Stimulated activated CD8-positive, alpha-beta memory T cell treated with anti-CD3 and anti-CD28 coated beads, Interleukin-12 subunit alpha, Interleukin-12 subunit beta, amount 100 ng/mL, for 24 hours (primary cell): ENCODE data around the gene RFX8.
"Not testable (repeated sequence)": the region's sequence is repeated elsewhere in the genome, so short reads cannot be mapped to it uniquely, and the experiment has no call there.

Experiments
- DNase-seq: peaks from one replicate; pipeline ENCODE4 v3.0.0-alpha.2; 2020; ENCODE audit errors: extremely low read depth

The RFX8 gene

DNA sequence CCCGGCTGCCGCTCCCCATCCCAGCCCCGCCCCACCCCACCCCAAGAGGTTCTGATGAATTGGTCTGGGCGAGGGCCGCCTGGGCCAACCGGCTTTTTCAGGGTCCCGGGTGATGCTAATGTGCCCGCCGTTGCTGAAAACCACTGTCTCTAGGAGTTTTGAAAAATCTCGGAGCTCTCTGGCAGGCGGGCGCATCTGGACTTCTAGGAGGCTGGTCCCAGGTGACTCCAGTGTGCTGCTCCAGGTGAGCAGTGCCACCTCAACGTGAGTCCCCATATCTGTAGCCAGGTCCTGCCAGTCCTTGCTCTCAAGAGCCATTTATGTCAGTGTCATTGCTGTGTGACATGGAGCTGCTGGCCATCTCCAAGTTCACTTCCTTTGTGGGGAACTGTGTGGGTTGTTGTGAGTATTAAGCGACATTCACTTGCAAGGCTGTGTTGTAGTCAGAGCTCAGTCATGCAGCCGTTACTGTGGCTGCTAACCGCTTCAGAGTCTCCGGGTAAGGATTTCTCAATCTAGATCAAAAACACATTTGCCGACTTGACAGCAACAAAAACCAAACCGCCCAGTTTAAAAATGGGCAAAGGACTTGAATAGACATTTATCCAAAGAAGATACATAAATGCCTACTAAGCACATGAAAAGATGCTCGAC lies at the start of gene RFX8:
Gene RFX8 (minus strand): TSS at position 382 of the 654 bp plus-strand sequence. CDS start 8,264 bp downstream, outside the sequence.
- peak; percentile 11 for DNase-seq

DNA sequence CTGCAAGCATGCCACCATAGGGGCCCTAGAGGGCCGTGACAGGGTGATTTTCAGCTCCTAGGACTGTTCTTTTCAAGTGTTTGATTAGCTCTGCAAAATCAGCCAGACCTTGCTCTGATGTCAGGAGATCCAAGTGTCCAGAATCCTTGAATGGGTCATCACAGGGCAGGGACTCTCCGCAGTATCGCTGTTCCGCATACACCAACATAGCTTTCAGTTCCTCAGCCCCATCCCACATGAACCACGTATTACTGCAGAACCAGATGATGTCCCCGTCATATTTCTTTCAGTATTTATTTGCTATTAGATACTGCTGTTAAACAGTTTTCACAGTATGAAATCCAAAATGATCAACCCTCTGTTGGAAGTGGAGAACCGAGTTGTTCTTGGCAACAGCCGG lies 46.6 kb upstream of the RFX8 start:
- no peak for DNase-seq

DNA sequence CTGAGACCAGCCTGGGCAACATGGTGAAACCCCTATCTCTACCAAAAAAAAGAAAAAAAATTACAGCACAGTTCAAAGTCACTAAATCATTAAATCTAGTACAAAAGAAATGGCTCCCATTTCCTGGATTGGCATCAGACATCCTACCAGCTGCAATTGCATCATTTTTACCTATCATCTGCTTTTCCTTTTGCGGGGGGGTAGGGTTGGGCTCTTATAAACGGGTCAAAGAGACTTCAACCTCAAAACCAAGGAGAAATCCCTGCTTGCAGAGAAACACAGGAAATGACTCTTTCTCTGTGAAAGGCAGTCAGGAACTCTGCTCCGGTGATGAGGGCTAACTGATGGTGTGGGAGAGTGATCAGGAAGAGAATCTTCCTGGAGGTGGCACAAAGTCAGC lies 45.3 kb upstream of the RFX8 start:
- DNase-seq, result no peak

DNA sequence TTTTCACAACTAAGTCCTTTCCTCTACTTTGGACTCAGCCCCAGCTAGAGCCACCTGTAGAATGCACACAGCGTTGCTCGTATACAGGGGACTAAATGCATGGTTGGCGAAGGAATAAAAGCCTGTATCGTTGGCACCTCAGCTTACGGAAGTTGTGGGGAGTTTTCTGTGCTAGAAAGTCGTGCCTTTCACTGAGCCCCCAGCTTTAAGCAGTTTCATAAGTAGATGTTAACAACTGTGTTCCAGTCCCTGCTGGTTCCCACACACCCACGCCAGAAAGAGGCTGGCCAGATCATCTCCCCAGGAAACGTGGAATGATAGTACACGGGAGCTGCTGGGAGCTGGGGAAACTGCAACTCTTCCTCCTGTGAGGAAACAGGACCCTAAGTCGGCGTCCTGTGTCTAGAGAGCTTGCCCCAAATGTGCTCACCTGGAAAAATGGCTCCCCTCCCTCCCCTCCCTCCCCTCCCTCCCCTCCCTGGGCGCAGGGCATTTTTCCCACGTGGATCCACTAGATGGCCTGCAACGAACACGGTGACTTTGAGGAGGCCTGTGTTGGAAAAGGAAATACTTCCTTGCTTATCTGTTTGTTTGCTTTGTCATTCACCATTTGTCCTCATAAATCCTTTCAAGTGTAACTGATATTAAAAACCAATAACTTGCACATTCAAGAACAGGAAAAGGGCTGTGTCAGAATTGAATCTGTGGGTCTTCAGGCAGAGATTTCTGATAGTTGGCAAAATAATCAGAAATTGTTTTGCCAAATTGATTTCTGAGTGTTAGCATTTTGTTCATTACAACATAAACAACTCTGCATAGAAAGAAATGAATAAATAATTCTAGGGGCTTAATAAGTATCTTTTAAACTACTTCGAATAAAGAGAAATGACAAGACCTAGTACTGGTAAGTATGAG lies 43.9 kb upstream of the RFX8 start:
- no peak for DNase-seq

DNA sequence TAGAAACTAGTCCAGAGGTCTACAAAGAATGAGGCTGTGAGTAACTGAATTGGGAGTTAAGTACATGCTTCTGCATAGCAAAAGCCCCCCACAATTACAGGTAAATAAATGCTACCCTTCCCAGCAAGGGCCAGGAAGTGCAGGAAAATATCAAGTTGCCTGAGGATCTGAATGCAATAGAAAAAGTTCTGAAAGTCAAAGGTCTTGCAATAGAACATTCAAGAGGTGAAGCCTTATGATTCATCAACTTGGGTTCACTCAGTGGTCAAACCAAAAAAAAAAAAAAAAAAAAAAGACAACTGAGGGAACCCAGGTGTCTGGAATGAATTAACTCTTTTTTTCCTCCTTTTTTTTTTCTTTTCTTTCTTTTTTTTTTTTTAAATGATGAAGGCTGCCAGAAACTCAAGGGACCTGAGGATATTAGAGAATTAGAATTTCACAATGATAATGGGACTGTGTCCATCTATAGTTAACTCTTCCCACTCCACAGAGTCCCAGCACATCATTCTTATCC lies 42.9 kb upstream of the RFX8 start:
- no peak for DNase-seq

DNA sequence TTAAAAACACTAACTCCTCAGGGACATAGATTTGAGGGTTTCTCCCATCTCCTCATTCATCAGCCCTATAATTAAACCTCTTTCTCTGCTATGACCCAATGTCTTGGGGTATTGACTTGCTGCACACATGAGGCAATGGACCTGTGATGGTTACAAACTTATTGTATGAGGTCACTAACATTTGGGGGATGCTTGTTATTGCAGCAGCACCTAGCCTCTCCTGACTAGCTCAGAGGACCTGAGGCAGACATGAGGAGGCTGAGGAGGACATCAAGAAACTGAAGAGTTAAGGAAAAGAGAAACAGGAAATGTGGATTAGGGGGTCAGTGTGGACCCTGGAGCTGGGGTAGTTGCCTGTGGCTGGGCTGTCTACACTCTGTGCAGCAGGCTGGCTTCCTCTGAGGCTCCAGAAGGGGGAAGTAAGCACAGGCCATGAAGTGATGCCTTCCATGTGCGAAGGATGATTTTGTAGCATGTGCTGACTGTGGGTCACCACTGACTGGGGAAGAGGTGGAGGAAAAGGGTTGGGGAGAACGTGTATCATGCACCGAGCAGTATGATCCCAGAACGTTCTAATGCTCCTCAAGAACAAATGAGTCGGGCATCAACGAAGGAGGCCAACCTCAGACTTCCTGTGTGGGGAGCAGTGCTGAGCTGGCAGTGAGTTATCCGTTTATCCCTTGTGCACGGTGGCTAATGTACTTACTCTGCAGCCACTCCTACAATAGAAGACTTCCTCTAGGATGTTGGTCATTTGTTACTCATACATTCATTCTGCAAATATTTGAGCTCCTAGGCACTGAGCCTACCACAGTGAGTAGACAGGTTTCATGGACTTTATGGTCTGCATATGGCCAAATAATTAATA lies 42.1 kb upstream of the RFX8 start:
- DNase-seq, result no peak

DNA sequence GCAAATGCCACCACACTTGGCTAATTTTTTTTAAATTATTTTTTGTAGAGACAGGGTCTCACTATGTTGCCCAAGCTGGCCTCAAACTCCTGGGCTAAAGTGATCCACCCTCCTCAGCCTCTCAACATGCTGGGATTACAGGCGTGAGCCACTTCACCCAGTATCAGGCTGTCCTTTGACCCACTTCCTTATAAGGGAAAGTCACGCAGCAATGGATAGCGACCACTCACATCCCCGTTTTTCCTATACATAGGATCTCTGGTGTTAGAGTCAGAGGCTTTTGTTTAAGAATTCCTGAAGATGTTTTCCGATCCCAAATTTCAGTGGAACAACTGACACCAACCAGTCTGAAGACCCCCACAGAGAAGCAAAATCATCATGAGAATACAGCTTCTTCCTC lies 41.4 kb upstream of the RFX8 start:
- DNase-seq, result no peak

DNA sequence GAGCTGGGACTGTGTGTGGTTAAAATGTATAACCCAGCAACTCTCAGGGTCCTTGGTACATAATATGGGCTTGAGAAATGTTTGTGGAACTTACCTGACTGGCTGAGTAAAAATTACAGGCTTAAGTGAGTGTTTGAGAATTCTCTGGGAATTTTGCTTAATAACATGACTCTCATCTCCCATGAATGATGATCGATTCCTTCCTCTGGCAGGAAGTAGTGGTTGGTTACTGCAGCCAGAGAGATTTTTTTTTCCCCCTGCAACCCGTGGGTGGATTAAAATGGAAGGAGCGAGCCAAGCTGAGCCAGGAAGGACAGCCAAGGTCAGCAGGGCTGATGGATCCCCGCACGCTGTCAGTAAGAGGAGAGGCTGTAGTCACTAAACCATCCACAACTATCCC lies 40.6 kb upstream of the RFX8 start:
- no peak for DNase-seq

DNA sequence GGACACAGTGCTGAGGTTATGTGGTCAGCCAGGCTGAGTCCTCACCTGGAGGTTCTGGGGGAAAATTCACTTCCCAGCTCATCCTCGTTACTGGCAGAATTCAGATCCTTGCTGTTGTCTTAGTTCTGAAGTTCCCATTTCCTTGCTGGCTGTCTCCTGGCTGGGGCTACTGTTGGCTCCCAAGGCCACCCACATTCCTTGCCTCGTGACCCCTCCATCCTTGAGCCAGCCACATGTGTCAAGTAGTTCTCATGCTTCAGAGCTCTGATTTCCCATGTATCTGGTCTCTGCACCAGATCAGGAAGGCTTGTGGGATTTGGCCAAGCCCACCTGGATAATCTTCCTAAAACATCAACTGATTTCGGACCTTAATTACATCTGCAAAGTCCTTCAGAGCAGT lies 38.1 kb upstream of the RFX8 start:
- DNase-seq, result no peak

DNA sequence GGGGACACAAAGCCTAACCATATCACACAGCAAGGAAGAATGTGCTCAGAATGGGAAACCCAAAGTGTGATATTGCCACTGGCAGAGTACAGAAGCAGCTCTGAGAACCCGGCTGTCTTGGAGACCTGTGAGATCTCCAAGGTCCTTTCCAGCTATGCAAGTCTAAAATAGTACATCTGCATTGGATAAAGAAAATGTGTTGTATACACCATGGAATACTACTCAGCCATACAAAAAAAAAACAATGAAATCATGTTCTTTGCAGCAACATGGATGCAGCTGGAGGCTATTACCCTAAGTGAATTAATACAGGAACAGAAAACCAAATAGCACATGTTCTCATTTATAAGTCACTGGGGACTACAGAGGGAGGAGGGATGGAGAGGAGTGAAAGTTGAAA lies 36.5 kb upstream of the RFX8 start:
- no peak for DNase-seq

DNA sequence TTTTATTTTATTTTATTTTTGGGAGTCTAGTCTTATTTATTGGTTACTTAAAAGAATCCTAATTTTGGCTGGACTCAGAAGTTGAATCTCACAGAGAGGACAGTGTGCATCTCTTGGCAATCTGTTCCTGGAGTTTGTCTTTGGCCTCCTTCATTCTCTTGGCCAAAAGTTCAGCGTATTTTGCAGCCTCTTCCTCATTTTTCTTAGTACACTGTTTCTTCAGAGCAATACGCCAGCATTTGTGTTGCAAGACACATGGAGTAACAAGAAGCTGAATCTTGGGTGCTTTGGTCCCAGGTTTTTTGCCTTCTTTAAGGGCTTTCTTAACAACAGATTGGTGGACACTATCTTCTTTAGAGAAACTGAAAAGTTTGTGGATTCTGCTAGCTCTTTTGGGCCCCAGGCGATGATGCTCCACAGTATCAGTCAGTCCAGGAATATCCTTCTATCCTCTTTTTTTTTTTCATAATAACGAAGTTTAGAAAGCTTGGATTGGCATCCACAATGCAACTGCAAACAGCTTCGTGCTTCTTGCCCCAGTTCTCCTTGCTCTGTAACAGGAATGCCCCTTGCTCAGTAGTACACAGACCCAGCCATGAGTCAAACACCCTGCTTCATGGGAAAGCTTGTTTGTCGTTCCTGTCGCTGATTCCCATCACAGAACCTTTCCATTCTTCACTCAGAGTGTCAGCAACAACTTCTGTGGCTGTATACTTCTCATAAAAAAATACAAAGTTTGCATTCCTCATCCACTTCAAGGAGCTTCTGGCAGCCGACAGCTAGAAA lies 34.8 kb upstream of the RFX8 start:
- DNase-seq, result no peak

DNA sequence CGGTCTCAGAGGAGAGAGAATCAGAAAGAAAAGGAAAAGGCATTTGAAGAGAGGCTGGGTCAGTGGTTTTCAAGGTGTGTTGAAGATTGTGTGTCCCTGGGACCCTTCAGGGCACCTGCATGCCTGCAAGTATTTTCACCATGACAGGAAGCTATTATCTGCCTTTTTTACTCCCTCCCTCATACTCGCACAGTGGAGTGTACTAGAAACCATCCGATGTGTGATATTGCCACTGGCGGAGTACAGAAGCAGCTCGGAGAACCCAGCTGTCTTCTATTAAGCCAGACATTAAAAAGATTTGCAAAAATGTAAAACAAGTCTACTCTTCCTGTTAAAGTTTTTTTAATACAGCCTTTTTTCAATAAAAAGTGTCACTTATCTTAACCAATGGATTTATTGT lies 33.7 kb upstream of the RFX8 start:
- DNase-seq, result no peak

DNA sequence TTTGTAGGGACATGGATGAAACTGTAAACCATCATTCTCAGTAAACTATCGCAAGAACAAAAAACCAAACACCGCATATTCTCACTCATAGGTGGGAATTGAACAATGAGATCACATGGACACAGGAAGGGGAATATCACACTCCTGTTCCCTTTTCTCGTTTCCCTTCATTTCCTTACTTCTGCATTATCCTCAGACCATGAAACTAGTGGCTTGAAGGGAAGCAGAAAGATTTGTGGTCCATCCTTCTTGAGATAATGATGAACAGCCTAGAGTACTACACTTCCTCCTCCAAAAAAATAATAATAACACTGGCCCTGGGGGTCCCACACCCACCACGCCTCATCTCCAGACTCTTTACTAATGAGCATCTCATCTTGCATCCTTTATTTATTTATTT lies 30.4 kb upstream of the RFX8 start:
- not testable (repeated sequence) for DNase-seq

DNA sequence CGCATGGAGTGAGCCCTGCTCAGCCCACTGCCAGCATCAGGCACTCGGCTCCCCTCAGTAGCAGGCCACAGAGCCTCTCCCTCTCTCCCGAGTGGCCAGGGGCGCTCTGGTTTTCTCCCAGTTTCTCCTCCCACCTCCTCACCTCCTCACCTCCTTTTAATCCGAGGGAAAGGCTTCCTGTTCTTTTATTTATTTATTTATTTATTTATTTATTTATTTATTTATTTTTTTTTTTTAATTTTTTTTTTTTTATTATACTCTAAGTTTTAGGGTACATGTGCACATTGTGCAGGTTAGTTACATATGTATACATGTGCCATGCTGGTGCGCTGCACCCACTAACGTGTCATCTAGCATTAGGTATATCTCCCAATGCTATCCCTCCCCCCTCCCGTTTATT lies 29.8 kb upstream of the RFX8 start:
- not testable (repeated sequence) for DNase-seq

DNA sequence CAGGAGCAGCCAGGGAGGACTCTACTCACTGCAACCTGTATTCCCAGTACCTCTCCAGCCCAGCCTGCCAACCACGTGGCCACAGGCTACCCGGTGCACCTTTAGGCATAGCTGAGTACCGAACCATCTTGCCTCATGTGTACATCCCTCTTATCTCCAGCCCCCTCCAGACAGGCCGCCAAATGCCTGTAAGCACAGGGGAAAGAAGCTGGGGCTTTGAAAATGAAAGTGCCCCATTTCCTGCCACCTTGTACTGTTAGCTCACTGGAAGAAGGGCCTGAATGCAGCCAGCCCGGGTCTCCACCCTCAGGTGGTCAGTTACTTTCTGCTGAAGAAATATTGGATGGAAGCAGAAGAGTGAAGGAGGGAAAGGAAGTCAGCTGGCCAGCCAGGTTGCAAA lies 27.2 kb upstream of the RFX8 start:
- no peak for DNase-seq

DNA sequence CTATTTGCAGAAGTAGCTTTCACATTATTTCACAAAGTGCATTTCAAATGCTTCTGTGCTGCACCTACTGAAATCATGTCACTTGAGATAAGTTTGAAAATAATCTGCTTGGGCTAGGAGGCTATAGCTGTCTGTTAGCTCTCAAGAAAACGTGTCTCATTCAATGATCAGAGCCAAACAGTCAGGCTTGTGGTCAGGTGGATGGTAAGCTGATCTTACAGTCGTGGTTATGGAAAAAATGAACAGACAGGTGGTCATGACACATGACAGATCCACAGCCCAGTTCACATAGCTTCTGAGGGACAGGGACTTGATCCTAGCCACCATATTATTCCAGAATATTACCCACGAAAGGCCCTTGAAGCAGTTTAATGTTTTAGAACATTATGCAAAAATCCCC lies 26.5 kb upstream of the RFX8 start:
- no peak for DNase-seq

DNA sequence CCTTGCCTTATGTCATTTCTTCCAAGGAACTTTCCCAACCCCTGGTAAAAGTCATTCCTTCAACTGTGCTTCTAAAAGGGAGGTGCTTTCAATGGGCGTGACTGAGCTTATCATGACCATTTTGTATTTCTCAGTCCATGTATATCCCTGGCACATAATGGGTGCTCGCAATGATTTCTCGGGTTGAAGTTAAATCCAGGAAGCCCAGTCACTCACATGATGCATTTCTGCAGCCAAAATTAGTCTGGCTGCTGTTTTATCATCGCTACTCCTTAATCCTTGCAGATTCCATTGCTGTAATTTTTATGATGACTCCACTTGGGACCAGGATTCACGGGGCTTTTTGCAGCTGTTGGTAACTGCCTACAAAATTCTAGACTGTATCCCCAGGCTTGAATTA lies 25.9 kb upstream of the RFX8 start:
- no peak for DNase-seq

DNA sequence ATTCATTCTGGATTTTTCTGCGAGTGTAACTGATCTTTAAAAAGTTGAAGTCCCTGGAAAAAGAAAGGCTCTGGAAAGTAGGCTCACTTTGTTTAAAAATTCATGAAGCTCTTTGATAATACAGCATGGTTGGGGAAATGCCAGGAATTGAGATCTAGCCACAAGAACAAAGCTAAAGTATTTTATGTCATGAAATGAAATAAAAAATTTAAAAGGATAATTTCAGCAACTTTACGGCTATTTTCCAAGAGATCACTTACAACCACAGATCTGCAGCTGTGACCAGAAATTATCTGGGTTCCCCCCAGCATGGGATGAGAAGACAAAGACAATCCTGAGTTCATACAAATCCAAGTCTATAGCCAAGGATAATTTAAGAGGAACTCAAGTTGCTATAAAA lies 25.3 kb upstream of the RFX8 start:
- DNase-seq, result no peak

DNA sequence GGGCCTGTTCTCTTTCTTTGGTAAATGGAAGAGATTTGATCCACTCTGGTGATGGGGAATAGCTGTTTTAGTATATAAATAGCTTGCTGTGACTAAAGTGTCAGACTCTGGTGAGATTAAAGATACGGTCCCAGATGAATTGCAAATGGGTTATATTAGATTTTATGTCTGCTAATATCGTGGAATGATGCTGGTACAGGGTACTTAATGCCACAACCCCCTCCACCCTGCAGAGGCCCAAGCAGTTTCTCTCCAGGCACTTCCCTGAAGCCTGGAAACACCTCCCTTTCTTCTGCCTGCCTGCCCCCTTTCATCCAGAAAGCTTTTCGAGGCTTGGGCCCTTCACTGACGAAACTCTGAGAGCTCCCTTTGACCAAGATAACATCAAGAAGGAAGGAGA lies 21.4 kb upstream of the RFX8 start:
- DNase-seq, result no peak

DNA sequence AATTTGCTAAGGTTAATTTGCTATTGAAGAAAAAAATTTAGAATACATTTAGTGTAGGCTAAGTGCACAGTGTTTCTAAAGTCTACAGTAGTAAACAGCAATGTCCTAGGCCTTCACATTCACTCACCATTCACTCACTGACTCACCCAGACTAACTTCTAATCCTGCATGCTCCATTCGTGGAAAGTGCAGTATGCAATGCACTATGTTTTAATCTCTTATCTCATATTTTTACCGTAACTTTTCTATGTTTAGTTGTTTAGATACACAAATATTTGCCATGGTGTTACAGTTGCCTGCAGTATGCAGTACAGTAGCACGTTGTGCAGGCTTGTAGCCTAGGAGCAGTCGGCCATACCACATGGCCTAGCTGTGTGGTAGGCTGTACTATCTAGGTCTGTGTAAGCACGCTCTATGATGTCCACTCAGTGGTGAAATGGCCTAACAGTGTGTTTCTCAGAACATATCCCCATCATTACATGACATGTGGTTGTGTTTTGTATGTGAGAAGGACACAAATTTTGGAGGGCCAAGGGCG lies 18.1 kb upstream of the RFX8 start:
- no peak for DNase-seq

DNA sequence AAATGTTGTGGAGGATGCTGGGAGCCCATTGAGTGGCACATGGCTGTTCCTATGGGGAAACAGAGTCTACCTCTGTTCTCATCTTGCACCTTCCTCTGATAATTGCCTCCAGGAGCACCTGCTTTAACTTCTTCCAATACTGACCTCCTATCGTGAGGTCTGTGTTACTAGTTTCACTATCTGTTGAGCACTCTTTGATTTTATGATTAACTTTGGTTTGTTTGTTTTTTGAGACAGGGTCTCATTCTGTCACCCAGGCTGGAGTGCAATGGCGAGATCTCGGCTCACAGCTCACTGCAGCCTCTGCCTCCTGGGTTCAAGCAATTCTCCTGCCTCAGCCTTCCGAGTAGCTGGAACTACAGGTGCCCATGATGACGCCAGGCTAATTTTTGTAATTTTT lies 12.1 kb upstream of the RFX8 start:
- DNase-seq, result no peak
